HEK293 (cell line): ENCODE results near the gene AFF3.

Experiments
- CTCF ChIA-PET: fragments of 350-600 bp; formaldehyde crosslinking; extraction: SDS; loops from one replicate; lab custom pipeline; 2021; ENCODE audit warnings: antibody characterized with exemption; lab: Yijun Ruan, JAX
- POLR2A ChIA-PET: fragments of 300-600 bp; formaldehyde crosslinking; extraction: SDS; loops from one replicate; lab custom pipeline; 2020; ENCODE audit warnings: antibody characterized with exemption, inconsistent platforms; lab: Yijun Ruan, JAX
- H3K27ac ChIP-seq: fragments of 200-500 bp; sonication (Bioruptor generic); 2 replicates; pipeline ENCODE4 v1.5.1; 2014; ENCODE audit warnings: low read depth, low read length, control low read depth, inconsistent platforms; ENCODE audit errors: extremely low read depth
- H3K36me3 ChIP-seq, 2 experiments: fragments of 200-500 bp in 1 of 2; sonication (Bioruptor generic) in 1 of 2; 1 replicate in 1 of 2; 2 replicates in 1 of 2; pipeline ENCODE4 v1.5.1; 2014 to 2017; ENCODE audit warnings: inconsistent platforms in 2 of 2, low read length in 2 of 2; ENCODE audit not compliant: control insufficient read depth in 2 of 2, insufficient read depth in 1 of 2
- H3K4me1 ChIP-seq: fragments of 200-500 bp; sonication (Bioruptor generic); 2 replicates; pipeline ENCODE4 v1.5.1; 2014; ENCODE audit warnings: mild to moderate bottlenecking, low read length, inconsistent platforms; ENCODE audit not compliant: control insufficient read depth, insufficient read depth
- H3K4me3 ChIP-seq: 2 replicates; pipeline ENCODE4 v1.5.1; 2011; ENCODE audit warnings: low read depth, mild to moderate bottlenecking, control low read depth, low read length, moderate library complexity
- H3K9me3 ChIP-seq: fragments of 200-500 bp; sonication (Bioruptor generic); 2 replicates; pipeline ENCODE4 v1.5.1; 2014; ENCODE audit warnings: low read depth, low read length, inconsistent platforms; ENCODE audit not compliant: control insufficient read depth, insufficient read depth
- GLIS1 ChIP-seq: fragments of 450-650 bp; formaldehyde crosslinking; IDR thresholded peaks from 2 replicates; pipeline ENCODE4 v1.5.1; 2016; ENCODE audit warnings: missing biosample characterization, missing genetic modification characterization
- KLF1 ChIP-seq: fragments of 450-650 bp; formaldehyde crosslinking; IDR thresholded peaks from 2 replicates; pipeline ENCODE4 v1.5.1; 2016; ENCODE audit warnings: missing biosample characterization, missing genetic modification characterization
- KLF9 ChIP-seq: fragments of 450-650 bp; formaldehyde crosslinking; IDR thresholded peaks from 2 replicates; pipeline ENCODE4 v1.5.1; 2016; ENCODE audit warnings: missing biosample characterization, missing genetic modification characterization, low read depth
- PRDM6 ChIP-seq: fragments of 450-650 bp; formaldehyde crosslinking; IDR thresholded peaks from 2 replicates; pipeline ENCODE4 v1.5.1; 2017; ENCODE audit warnings: missing biosample characterization, missing genetic modification characterization
- ZBTB49 ChIP-seq: fragments of 450-650 bp; formaldehyde crosslinking; IDR thresholded peaks from 2 replicates; pipeline ENCODE4 v1.5.1; 2016; ENCODE audit warnings: missing biosample characterization, missing genetic modification characterization, low read depth
- ZBTB6 ChIP-seq: fragments of 450-650 bp; formaldehyde crosslinking; IDR thresholded peaks from 2 replicates; pipeline ENCODE4 v1.5.1; 2017; ENCODE audit warnings: missing biosample characterization, missing genetic modification characterization
- ZEB2 ChIP-seq: fragments of 450-650 bp; formaldehyde crosslinking; IDR thresholded peaks from 2 replicates; pipeline ENCODE4 v1.5.1; 2016; ENCODE audit warnings: missing biosample characterization, missing genetic modification characterization
- ZIC2 ChIP-seq: fragments of 450-650 bp; formaldehyde crosslinking; IDR thresholded peaks from 2 replicates; pipeline ENCODE4 v1.5.1; 2016; ENCODE audit warnings: missing biosample characterization, missing genetic modification characterization
- ZNF121 ChIP-seq: fragments of 450-650 bp; formaldehyde crosslinking; IDR thresholded peaks from 2 replicates; pipeline ENCODE4 v1.5.1; 2016; ENCODE audit warnings: missing biosample characterization, missing genetic modification characterization
- ZNF324 ChIP-seq: fragments of 450-650 bp; formaldehyde crosslinking; IDR thresholded peaks from 2 replicates; pipeline ENCODE4 v1.5.1; 2016; ENCODE audit warnings: missing biosample characterization, missing genetic modification characterization
- ZNF561 ChIP-seq: fragments of 450-650 bp; IDR thresholded peaks from 2 replicates; pipeline ENCODE4 v1.5.1; 2018; ENCODE audit warnings: missing biosample characterization, missing genetic modification characterization, borderline replicate concordance
- ZNF621 ChIP-seq: fragments of 450-650 bp; formaldehyde crosslinking; IDR thresholded peaks from 2 replicates; pipeline ENCODE4 v1.5.1; 2017; ENCODE audit warnings: missing biosample characterization, missing genetic modification characterization
- ZNF623 ChIP-seq: fragments of 450-650 bp; formaldehyde crosslinking; IDR thresholded peaks from 2 replicates; pipeline ENCODE4 v1.5.1; 2016; ENCODE audit warnings: missing biosample characterization, missing genetic modification characterization
- ZNF692 ChIP-seq: fragments of 450-650 bp; formaldehyde crosslinking; IDR thresholded peaks from 2 replicates; pipeline ENCODE4 v1.5.1; 2016; ENCODE audit warnings: missing biosample characterization, missing genetic modification characterization
- ZNF792 ChIP-seq: fragments of 450-650 bp; formaldehyde crosslinking; IDR thresholded peaks from 2 replicates; pipeline ENCODE4 v1.5.1; 2016; ENCODE audit warnings: missing biosample characterization, missing genetic modification characterization
- ZNF843 ChIP-seq: fragments of 450-650 bp; formaldehyde crosslinking; IDR thresholded peaks from 2 replicates; pipeline ENCODE4 v1.5.1; 2016; ENCODE audit warnings: missing biosample characterization, missing genetic modification characterization
- ZSCAN23 ChIP-seq: fragments of 450-650 bp; formaldehyde crosslinking; IDR thresholded peaks from 2 replicates; pipeline ENCODE4 v1.5.1; 2016; ENCODE audit warnings: missing biosample characterization, missing genetic modification characterization
- TF ChIP-seq, protein P1 (sequence below): sonication (generic); formaldehyde crosslinking; IDR thresholded peaks from 2 replicates; pipeline ENCODE4 v1.8.1; 2022; ENCODE audit warnings: mild to moderate bottlenecking, moderate library complexity, missing genetic modification reagents
- TF ChIP-seq, protein P2 (sequence below): fragments of 450-650 bp; formaldehyde crosslinking; IDR thresholded peaks from 2 replicates; pipeline ENCODE4 v1.5.1; 2016; ENCODE audit warnings: missing biosample characterization, missing genetic modification characterization
- TF ChIP-seq, protein P3 (sequence below): fragments of 450-650 bp; formaldehyde crosslinking; IDR thresholded peaks from 2 replicates; pipeline ENCODE4 v1.5.1; 2017; ENCODE audit warnings: missing biosample characterization, missing genetic modification characterization

AFF3 gene

GRCh38 chr2:100126201-100126600, 16.2 kb downstream of the AFF3 start:
- CTCF ChIA-PET, result no interaction called here
- H3K4me1 ChIP-seq, result no peaks in the 10 kb centered on the region
- no peak for TF ChIP-seq ZNF621
- TF ChIP-seq KLF9 (tag by site-specific recombination), result no peak
- TF ChIP-seq ZBTB49 (tag by site-specific recombination), result no peak
- TF ChIP-seq, protein P1, sequence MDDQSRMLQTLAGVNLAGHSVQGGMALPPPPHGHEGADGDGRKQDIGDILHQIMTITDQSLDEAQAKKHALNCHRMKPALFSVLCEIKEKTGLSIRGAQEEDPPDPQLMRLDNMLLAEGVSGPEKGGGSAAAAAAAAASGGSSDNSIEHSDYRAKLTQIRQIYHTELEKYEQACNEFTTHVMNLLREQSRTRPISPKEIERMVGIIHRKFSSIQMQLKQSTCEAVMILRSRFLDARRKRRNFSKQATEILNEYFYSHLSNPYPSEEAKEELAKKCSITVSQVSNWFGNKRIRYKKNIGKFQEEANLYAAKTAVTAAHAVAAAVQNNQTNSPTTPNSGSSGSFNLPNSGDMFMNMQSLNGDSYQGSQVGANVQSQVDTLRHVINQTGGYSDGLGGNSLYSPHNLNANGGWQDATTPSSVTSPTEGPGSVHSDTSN (CRISPR knock-in tag), result no peak
- no peak for TF ChIP-seq ZNF692
- TF ChIP-seq ZNF623, result no peak
- no peak for TF ChIP-seq ZNF843 (tag by site-specific recombination)

DNA sequence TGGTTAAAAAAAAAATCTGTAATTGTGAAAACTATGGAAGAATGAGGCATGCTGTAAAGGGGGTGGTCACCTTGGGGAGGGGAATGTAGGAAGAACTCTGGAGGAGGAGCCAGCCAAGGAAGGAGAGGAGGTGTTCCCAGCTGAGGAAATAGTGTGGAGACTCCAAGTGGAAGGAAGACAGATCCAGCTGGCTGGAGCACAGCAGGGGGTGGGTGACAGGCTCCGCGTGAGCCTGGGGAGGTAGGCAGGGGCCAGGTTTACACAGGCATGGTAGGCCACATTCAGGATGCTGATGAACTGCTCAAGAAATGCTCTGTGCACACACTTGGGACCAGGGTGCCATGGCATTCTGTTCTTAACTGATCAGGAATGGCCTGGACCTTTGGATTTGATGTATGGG, 16.8 kb downstream of the AFF3 start:
- CTCF ChIA-PET, result no interaction called here
- POLR2A ChIA-PET, result no interaction called here
- TF ChIP-seq ZNF324, result no peak
- no peak for TF ChIP-seq ZBTB6
- TF ChIP-seq, protein P2, sequence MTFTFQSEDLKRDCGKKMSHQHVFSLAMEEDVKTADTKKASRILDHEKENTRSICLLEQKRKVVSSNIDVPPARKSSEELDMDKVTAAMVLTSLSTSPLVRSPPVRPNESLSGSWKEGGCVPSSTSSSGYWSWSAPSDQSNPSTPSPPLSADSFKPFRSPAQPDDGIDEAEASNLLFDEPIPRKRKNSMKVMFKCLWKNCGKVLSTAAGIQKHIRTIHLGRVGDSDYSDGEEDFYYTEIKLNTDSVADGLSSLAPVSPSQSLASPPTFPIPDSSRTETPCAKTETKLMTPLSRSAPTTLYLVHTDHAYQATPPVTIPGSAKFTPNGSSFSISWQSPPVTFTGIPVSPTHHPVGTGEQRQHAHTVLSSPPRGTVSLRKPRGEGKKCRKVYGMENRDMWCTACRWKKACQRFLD (tag by site-specific recombination), result no peak
- TF ChIP-seq KLF1 (tag by site-specific recombination), result no peak
- TF ChIP-seq ZIC2 (tag by site-specific recombination), result peak; percentile 24; the same call in 1 of the 2 replicates
- TF ChIP-seq GLIS1 (tag by site-specific recombination), result peak; percentile 87
- TF ChIP-seq ZSCAN23, result no peak
- TF ChIP-seq, protein P3, sequence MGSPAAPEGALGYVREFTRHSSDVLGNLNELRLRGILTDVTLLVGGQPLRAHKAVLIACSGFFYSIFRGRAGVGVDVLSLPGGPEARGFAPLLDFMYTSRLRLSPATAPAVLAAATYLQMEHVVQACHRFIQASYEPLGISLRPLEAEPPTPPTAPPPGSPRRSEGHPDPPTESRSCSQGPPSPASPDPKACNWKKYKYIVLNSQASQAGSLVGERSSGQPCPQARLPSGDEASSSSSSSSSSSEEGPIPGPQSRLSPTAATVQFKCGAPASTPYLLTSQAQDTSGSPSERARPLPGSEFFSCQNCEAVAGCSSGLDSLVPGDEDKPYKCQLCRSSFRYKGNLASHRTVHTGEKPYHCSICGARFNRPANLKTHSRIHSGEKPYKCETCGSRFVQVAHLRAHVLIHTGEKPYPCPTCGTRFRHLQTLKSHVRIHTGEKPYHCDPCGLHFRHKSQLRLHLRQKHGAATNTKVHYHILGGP, result no peak
- TF ChIP-seq ZEB2 (tag by site-specific recombination), result no peak
- TF ChIP-seq ZNF121 (tag by site-specific recombination), result no peak
- no peak for TF ChIP-seq ZNF561 (tag by site-specific recombination)
- no peak for TF ChIP-seq ZNF792 (tag by site-specific recombination)
- no peak for TF ChIP-seq PRDM6 (tag by site-specific recombination)
- no peaks in the 10 kb centered on the region for H3K9me3 ChIP-seq
- H3K36me3 ChIP-seq, result no peaks in the 10 kb centered on the region
- H3K27ac ChIP-seq, result no peak overlapping the region
- H3K4me3 ChIP-seq, result no peak overlapping the region
- no peaks in the 10 kb centered on the region for H3K4me1 ChIP-seq

More at GRCh38 chr2:100126201-100126600, 16.2 kb downstream of the AFF3 start:
- POLR2A ChIA-PET, result no interaction called here
- Histone ChIP-seq H3K9me3 (no peaks in the 10 kb centered on the region), H3K36me3 (no peaks in the 10 kb centered on the region), H3K27ac (no peak overlapping the region), H3K4me3 (no peak overlapping the region)
